RPMI8226 (cell line): ENCODE results near the gene FBXW4.
A peak's percentile ranks its signal among the peaks of the same experiment; 100 is the strongest.

Experiments used
- DNase-seq: peaks from one replicate; pipeline ENCODE4 v3.0.0-alpha.2; 2015

The FBXW4 gene

GRCh38 chr10:101578803-101579515 is 116.0 kb downstream of the FBXW4 start:
- DNase-seq: no peak

- DNase-seq: no peak
Observed at GRCh38 chr10:101578192-101578591, 116.8 kb downstream of the FBXW4 start.

DNA sequence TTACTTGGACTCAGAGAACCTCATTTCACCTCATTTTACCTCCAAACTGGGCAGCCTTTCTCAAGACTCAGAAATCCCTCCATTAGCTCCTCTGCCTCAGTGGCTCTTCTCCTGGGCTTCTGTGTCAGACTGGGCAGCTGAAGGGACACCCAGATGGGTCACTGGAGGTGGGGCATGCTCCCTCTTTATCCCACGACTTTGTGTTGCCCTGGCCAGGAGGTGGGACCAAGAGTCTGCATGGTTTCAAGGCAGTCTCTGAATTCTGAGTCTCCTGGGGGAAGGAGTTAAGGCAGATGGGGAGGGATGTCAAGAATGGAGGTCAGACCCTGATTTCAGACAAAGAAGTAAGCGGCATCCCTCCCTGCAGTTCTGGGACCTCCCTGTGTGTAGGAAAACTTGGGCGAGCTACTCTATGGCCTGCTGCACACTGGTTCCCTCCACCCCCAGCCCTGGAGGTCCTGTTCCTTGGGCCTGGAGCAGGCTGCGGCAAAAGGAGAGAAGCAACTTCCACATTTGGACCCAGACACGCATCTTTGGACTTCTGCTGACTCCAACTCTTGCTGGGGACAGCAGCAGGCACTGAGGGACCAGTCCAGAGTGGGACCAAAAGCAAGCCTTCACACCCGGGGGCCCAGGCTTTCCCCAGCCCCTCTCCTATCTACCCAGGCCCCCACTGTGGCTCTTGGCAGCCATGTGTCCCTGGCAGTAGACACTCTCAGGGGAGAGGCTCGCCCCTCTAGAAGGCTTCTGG is 117.7 kb downstream of the FBXW4 start:
- DNase-seq: no peak

GRCh38 chr10:101576211-101576863 is 118.6 kb downstream of the FBXW4 start:
- DNase-seq: no peak

DNA sequence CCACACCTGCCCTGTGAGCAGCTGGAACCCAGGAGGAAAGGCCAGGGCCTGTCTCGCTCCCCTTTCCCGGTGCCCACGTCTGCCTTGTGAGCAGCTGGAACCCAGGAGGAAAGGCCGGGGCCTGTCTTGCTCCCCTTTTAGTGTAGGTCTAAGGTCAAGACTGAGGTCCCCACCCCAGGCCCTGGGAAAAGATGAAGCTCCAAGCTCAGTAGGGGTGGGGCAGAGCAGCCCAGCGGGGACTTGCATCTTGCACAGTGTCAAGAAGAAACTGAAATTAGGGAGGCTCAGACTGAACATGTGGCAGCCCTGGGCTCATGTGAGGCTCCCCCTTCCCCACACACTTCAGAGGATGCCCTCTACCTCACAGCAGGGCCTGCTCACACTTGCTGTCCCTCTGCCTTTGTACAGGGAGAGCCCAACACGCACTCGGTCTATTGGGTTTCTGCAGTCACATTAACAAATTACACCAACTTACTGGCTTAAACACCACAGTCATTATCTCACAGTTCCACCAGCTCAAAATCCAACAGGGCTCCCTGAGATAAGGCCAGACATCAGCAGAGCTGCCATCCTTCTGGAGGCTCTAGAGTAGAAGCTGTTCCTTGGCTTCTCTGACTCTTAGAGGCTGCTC is 119.3 kb downstream of the FBXW4 start:
- no peak for DNase-seq

DNA sequence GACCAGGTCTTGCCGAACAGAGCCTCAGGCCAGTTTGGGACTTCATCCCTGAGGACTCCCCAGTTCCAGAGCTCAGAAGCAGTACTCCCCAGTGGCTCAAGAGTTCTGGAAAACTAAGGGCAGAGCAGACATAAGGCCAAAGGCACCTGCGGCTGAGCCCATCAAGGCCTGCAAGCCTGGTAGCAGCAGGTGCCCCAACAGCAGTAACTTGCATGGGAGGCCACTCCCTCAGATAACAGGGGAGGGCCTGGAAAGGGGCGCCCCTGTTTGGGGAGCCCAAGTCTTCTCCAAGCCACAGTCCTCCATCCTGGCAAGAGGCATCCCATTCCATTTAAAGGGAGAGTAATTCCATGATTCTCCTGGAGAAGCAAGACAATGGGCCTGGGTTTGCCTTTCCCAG is 119.9 kb downstream of the FBXW4 start:
- no peak for DNase-seq

DNA sequence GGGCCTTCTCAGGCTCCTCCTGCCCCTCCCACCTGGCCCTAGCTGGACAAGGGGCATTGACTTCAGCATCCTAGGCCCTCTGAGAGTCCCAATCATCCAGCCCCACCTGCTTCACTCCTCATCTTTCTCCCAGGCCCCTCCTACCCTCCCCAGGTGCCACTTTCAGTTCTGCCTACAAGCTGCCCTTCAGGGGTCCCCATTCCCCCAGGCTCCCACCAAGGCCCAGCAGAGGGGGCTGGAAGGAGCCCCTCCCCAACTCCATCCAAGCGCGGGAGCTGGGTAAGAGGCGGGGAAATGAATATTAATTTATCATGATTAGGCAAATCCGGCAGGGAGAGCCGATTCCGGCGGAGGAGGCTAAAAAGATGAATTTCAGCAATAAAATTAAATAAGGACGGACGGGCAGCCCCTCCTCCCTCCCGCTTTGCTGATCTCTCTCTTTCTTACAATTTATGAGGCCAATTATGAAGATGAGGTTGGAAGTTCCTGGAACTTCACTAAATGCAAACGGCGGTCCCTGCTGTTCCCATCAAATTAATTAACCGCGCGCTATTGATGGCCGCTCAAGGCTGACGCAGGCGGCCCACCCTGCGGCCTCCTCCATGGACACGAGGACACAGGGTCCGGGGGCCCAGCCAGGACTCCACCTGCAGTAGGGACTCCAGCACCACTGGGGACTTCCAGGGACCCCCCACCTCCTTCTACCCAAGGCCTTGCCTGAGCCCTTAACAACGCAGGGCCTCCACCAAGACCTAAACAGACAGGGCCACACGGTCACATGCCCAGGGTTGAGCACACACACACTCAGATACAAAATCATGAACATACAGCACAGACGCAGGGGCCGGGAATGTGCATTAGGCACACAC is 120.9 kb downstream of the FBXW4 start:
- no peak for DNase-seq

DNA sequence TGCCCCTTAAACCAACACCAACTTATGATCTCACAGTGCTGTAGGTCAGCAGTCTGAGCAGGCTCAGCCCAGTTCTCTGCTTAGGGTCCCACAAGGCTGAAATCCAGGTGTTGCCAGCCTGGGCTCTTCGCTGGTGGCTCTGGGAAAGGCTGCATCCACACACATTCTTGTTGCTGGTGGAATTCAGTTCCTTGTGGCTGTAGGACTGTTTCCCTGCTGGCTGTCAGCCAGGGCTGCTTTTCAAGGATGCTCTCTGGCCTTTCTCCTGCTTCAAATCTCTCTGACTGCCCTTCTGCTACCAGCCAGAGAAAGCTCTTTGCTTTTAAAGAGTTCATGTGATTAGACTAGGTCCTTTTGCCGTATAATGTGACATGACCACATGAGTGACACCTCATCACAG is 122.2 kb downstream of the FBXW4 start:
- no peak for DNase-seq

DNA sequence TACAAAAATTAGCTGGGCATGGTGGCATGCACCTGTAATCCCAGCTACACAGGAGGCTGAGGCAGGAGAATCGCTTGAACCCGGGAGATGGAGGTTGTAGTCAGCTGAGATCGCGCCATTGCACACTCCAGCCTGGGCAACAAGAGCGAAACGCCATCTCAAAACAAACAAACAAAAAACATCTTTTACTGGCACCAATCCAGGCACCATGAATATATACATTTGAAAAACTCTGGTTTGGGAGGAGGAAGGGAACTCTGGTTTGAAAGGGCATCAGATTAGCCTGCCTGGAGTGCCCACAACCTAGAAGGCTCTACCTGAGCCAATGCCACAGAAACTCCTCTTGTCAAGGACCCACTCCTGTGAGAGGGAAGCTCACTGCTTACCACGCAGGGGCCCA is 122.8 kb downstream of the FBXW4 start:
- no peak for DNase-seq

GRCh38 chr10:101571271-101571925 is 123.6 kb downstream of the FBXW4 start:
- DNase-seq: no peak

DNA sequence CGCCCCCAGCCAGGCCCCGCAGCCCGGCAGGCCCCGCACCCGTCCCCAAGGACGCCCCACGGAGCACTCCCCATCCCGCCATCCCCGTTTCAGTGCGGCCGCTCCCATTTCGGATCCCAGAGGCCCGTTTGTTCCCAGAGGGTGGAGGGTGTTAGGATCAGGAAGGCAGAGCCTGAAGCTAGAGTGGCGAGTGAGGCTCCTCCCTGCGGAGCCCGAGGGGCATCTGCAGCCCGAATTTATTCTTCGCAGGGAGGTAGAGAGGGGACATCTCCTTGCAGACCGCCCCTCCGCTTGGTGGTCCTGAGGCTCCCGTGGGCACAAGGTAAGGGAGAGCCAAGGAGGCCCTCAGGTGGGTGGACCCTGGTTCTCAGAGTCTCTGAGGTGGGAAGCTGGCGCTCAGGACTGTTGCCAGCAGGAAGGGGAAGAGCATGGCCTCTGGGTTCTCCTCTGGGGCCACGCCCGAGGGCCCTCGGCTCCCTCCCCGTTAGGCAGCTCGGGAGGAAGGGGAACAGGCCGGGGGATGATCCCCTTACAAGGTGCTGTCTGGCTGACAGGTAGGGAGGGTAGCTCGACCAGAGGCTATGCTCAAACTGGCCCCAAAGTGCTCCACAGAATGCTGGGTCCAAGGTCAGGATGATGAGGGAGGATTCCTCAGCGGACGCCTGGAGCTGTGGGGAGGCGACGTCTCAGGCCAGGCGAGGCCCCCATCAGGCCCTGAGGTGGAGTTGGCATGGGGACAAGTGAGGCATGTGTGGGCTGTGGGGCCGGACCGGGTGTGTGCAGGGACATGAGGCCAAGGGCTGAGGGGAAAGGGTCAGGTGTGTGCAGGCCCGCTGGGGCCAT is 124.3 kb downstream of the FBXW4 start:
- DNase-seq: no peak

DNA sequence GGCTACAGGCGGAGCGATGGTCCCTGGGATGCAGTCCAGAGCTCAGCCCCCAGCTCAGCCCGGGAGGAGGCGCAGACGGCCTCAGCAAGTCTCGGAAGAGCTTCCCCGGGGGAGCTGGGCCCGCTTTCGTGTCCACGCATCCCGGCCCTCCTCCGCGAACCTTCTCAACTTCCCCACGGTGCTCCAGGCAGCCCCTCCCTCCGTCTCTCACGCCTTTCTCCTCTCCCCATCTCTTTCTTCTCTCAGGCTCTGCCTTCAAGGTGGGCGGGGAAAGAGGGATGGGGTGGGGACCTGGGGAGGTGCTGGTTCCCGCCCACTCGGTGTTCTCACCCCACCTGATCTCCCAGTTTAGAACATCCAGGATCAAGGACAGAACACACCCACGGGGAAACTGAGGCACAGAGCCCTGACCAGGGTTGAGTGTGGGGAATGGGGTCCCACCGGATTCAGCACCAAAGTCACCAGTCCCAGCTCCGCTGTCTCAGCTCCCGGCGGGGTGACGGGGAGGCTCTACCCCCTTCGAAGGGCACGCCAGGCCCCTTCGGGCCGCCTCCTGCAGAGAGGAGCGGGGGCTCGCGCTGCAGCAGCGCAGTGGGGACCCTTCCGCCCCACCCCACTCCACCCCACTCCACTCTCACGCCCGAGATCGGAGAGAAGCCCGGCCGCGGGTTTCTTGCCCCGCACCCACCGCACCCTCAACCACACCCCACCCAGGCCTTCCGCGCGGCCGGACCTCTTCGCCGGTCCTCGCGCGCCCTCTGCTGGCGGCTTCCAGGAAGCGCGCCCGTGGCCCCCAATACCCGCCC is 125.1 kb downstream of the FBXW4 start:
- DNase-seq: peak; percentile 70

- DNase-seq: no peak
Observed at GRCh38 chr10:101569323-101569621, 125.7 kb downstream of the FBXW4 start.

- DNase-seq: no peak
Observed at GRCh38 chr10:101568054-101568745, 126.8 kb downstream of the FBXW4 start.

GRCh38 chr10:101567165-101568006 is 127.6 kb downstream of the FBXW4 start:
- DNase-seq: no peak

DNA sequence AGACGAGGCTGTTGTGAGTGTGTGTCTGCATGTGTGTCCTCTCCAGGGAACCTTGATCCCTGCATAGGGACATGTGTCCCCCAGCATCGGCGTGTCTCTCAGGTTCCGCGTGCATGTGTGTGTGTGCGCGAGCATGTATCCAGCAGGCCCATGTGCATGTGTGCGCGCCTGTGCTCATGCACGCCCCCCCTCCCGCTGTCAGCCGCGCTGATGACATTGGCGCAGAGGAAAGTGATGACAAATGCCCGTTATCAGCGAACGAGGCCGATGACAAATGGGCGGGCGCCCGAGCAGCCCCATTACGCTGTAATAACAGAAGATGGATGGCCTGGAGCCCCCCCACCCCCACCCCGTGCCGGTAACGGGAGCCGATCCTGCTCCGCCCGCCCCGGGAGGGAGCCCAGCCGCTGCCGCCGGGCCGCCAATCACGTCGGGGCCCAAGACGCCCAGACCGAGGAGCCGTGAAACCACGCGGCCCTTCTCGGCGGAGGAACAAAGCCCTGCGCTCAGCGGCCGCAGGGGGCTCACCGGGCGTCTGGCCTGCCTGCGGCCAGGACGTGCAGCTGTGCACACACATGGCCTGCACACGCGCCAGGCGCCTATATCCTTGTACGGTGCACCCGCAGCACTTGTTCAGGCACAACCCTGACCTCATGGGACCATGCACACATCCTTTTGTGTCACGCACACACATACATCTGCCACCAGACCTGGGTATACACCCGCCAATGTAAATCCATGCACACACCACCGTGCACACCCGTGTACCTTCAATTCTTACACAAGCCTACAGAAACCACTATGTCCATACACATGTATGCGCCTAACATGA is 128.4 kb downstream of the FBXW4 start:
- peak; percentile 47 for DNase-seq

DNA sequence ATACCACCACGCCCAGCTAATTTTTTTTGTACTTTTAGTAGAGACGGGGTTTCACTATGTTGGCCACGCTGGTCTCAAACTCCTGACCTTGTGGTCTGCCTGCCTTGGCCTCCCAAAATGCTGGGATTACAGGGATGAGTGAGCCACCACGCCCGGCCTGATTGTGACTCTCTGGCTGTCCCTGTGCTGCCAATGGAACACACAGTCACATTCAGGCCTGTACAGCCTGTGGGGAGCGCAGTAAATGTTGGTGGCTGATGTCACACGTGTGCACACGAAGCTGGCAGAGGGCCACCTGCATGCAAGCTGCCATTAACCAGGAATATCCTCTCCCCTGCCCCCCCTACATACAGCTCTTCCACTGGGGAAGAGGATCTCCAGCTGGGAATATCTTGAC is 129.0 kb downstream of the FBXW4 start:
- no peak for DNase-seq

GRCh38 chr10:101565370-101565900 is 129.5 kb downstream of the FBXW4 start:
- DNase-seq: no peak
